Panc1 (cell line): ENCODE data around the gene NTRK2.

ENCODE experiments used
- SIN3A ChIP-seq: IDR thresholded peaks from 2 replicates; pipeline ENCODE4 v1.6.1; 2012; ENCODE audit warnings: low read depth, mild to moderate bottlenecking, low read length, moderate library complexity, borderline replicate concordance; ENCODE audit not compliant: insufficient read depth
- TF ChIP-seq, protein P1 (sequence below): fragments of 450-650 bp; IDR thresholded peaks from 2 replicates; pipeline ENCODE4 v1.5.1; 2017; ENCODE audit warnings: mild to moderate bottlenecking

DNA sequence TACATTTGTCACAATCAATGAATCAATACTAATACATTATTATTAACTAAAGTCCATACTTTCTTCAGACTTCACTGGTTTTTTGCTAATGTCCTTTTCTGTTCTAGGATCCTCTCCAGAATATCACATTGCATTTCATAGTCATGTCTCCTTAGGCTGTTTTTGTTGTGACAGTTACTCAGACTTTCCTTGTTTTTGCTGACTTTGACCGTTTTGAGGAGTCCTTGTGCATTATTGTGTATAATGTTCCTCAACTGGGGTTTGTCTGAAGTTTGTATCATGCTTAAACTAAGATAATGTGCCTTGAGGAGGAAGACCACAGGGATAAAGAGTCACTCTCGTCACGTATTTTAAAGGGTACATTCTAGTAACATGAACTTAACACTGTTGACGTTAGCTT lies 376.9 kb downstream of the NTRK2 start:
- no peak for TF ChIP-seq SIN3A
- TF ChIP-seq, protein P1, sequence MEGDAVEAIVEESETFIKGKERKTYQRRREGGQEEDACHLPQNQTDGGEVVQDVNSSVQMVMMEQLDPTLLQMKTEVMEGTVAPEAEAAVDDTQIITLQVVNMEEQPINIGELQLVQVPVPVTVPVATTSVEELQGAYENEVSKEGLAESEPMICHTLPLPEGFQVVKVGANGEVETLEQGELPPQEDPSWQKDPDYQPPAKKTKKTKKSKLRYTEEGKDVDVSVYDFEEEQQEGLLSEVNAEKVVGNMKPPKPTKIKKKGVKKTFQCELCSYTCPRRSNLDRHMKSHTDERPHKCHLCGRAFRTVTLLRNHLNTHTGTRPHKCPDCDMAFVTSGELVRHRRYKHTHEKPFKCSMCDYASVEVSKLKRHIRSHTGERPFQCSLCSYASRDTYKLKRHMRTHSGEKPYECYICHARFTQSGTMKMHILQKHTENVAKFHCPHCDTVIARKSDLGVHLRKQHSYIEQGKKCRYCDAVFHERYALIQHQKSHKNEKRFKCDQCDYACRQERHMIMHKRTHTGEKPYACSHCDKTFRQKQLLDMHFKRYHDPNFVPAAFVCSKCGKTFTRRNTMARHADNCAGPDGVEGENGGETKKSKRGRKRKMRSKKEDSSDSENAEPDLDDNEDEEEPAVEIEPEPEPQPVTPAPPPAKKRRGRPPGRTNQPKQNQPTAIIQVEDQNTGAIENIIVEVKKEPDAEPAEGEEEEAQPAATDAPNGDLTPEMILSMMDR, result no peak
